ENCODE results near the gene LMX1B.

Gene LMX1B

GRCh38 chr9:126692041-126692758, 78.5 kb downstream of the LMX1B start:
- no peak for TF ChIP-seq CTCF (conservative IDR thresholded peaks at IDR 0.05; ENCODE audit: low read depth, low read length)
- no peaks in the 10 kb centered on the region for H3K36me3 ChIP-seq (ENCODE audit: insufficient read depth)
- no peaks in the 10 kb centered on the region for H3K4me1 ChIP-seq (ENCODE audit: low read depth, poor library complexity, severe bottlenecking)
- H4K20me1 ChIP-seq (ENCODE audit: insufficient read depth): no peaks in the 10 kb centered on the region
- H3K9ac ChIP-seq: no peak overlapping the region
- no peak overlapping the region for H3K4me2 ChIP-seq
- H3K4me3 ChIP-seq (IDR thresholded peaks at IDR 0.05; ENCODE audit: insufficient read depth, low read depth, low read length): no peak overlapping the region
- no peaks in the 10 kb centered on the region for H3K79me2 ChIP-seq (ENCODE audit: insufficient read depth, low read depth)
- H2AFZ ChIP-seq (ENCODE audit: low read depth): no peak overlapping the region
- no peak overlapping the region for H3K27ac ChIP-seq
- peaks cover 54% of the 10 kb centered on the region for H3K27me3 ChIP-seq (ENCODE audit: insufficient read depth, low read depth)

- Histone ChIP-seq H3K4me3 (IDR thresholded peaks at IDR 0.05; ENCODE audit: insufficient read depth, low read depth, low read length) (no peak overlapping the region), H3K36me3 (ENCODE audit: insufficient read depth) (no peaks in the 10 kb centered on the region), H2AFZ (ENCODE audit: low read depth) (no peak overlapping the region), H3K4me2 (no peak overlapping the region), H3K27me3 (ENCODE audit: insufficient read depth, low read depth) (peaks cover 52% of the 10 kb centered on the region), H3K27ac (no peak overlapping the region), H3K4me1 (ENCODE audit: low read depth, poor library complexity, severe bottlenecking) (no peaks in the 10 kb centered on the region), H4K20me1 (ENCODE audit: insufficient read depth) (no peaks in the 10 kb centered on the region), H3K79me2 (ENCODE audit: insufficient read depth, low read depth) (no peaks in the 10 kb centered on the region), H3K9ac (no peak overlapping the region)
- no peak for TF ChIP-seq CTCF (conservative IDR thresholded peaks at IDR 0.05; ENCODE audit: low read depth, low read length)
These were observed 79.2 kb downstream of the LMX1B start for GRCh38 chr9:126692759-126693427.

GRCh38 chr9:126693428-126693944, 79.8 kb downstream of the LMX1B start:
- no peak overlapping the region for H3K9ac ChIP-seq
- no peak overlapping the region for H3K27ac ChIP-seq
- peaks cover 50% of the 10 kb centered on the region for H3K27me3 ChIP-seq (ENCODE audit: insufficient read depth, low read depth)
- H2AFZ ChIP-seq (ENCODE audit: low read depth): no peak overlapping the region
- H3K4me2 ChIP-seq: no peak overlapping the region
- H3K36me3 ChIP-seq (ENCODE audit: insufficient read depth): no peaks in the 10 kb centered on the region
- no peaks in the 10 kb centered on the region for H3K4me1 ChIP-seq (ENCODE audit: low read depth, poor library complexity, severe bottlenecking)
- TF ChIP-seq CTCF (conservative IDR thresholded peaks at IDR 0.05; ENCODE audit: low read depth, low read length): no peak
- H3K79me2 ChIP-seq (ENCODE audit: insufficient read depth, low read depth): no peaks in the 10 kb centered on the region
- no peak overlapping the region for H3K4me3 ChIP-seq (IDR thresholded peaks at IDR 0.05; ENCODE audit: insufficient read depth, low read depth, low read length)
- no peaks in the 10 kb centered on the region for H4K20me1 ChIP-seq (ENCODE audit: insufficient read depth)

GRCh38 chr9:126694206-126695081, 80.7 kb downstream of the LMX1B start:
- Histone ChIP-seq H3K27ac (no peak overlapping the region), H3K4me2 (no peak overlapping the region), H3K27me3 (ENCODE audit: insufficient read depth, low read depth) (peaks cover 48% of the 10 kb centered on the region), H3K4me1 (ENCODE audit: low read depth, poor library complexity, severe bottlenecking) (no peaks in the 10 kb centered on the region), H4K20me1 (ENCODE audit: insufficient read depth) (no peaks in the 10 kb centered on the region), H3K9ac (no peak overlapping the region), H3K36me3 (ENCODE audit: insufficient read depth) (no peaks in the 10 kb centered on the region), H2AFZ (ENCODE audit: low read depth) (no peak overlapping the region), H3K4me3 (IDR thresholded peaks at IDR 0.05; ENCODE audit: insufficient read depth, low read depth, low read length) (no peak overlapping the region), H3K79me2 (ENCODE audit: insufficient read depth, low read depth) (no peaks in the 10 kb centered on the region)
- TF ChIP-seq CTCF (conservative IDR thresholded peaks at IDR 0.05; ENCODE audit: low read depth, low read length): no peak
